OCI-LY7 (cell line): ENCODE data around the gene RASAL2.

ENCODE experiments used
- CTCF ChIP-seq: fragments of 200-600 bp; sonication (generic); conservative IDR thresholded peaks from 2 replicates; pipeline ENCODE4 v1.5.1; 2014; ENCODE audit warnings: mild to moderate bottlenecking, antibody characterized with exemption, low read length, moderate library complexity, mixed read lengths
- EZH2phosphoT487 ChIP-seq: fragments of 200-600 bp; sonication (generic); IDR thresholded peaks from 2 replicates; pipeline ENCODE4 v1.6.1; 2018; ENCODE audit warnings: low read depth, borderline replicate concordance, mild to moderate bottlenecking, mixed run types, antibody characterized with exemption, low read length, moderate library complexity, mixed read lengths

- TF ChIP-seq CTCF (no peak), EZH2phosphoT487 (no peak)
These were observed 370.7 kb downstream of the RASAL2 start for GRCh38 chr1:178464566-178464965.
